Effector CD8-positive, alpha-beta T cell (primary cell): ENCODE measurements around the gene MYRIP.
"Not testable (repeated sequence)": the region's sequence is repeated elsewhere in the genome, so short reads cannot be mapped to it uniquely, and the experiment has no call there.

Experiments
- DNase-seq: peaks from one replicate; lab custom pipeline; 2025; lab: John Stamatoyannopoulos, UW

MYRIP gene

GRCh38 chr3:40237159-40237558 is 427.8 kb downstream of the MYRIP start:
- no peak for DNase-seq

- DNase-seq, result no peak
Observed at GRCh38 chr3:40237889-40238571, 428.6 kb downstream of the MYRIP start.

- no peak for DNase-seq
Observed at GRCh38 chr3:40240921-40241320, 431.5 kb downstream of the MYRIP start.

- no peak for DNase-seq
Observed at GRCh38 chr3:40242216-40242615, 432.8 kb downstream of the MYRIP start.

GRCh38 chr3:40242638-40243037 is 433.2 kb downstream of the MYRIP start:
- DNase-seq, result no peak

GRCh38 chr3:40243056-40243455 is 433.6 kb downstream of the MYRIP start:
- no peak for DNase-seq

- no peak for DNase-seq
Observed at GRCh38 chr3:40247714-40248454, 438.5 kb downstream of the MYRIP start.

GRCh38 chr3:40248591-40248990 is 439.2 kb downstream of the MYRIP start:
- DNase-seq, result no peak

GRCh38 chr3:40249168-40249567 is 439.8 kb downstream of the MYRIP start:
- no peak for DNase-seq

- DNase-seq, result no peak
Observed at GRCh38 chr3:40254491-40254890, 445.1 kb downstream of the MYRIP start.

- no peak for DNase-seq
Observed at GRCh38 chr3:40254891-40255290, 445.5 kb downstream of the MYRIP start.

GRCh38 chr3:40255532-40255931 is 446.1 kb downstream of the MYRIP start:
- DNase-seq, result no peak

GRCh38 chr3:40258064-40258463 is 448.7 kb downstream of the MYRIP start:
- DNase-seq, result no peak

GRCh38 chr3:40258555-40258954 is 449.1 kb downstream of the MYRIP start:
- no peak for DNase-seq

GRCh38 chr3:40262331-40262730 is 452.9 kb downstream of the MYRIP start:
- no peak for DNase-seq

GRCh38 chr3:40264451-40264850 is 455.0 kb downstream of the MYRIP start:
- no peak for DNase-seq

GRCh38 chr3:40265181-40265580 is 455.8 kb downstream of the MYRIP start:
- no peak for DNase-seq

GRCh38 chr3:40267937-40268724 is 458.7 kb downstream of the MYRIP start:
- no peak for DNase-seq

- DNase-seq, result no peak
Observed at GRCh38 chr3:40268802-40269524, 459.6 kb downstream of the MYRIP start.

GRCh38 chr3:40278791-40279190 is 469.4 kb downstream of the MYRIP start:
- no peak for DNase-seq

- no peak for DNase-seq
Observed at GRCh38 chr3:40281995-40282394, 472.6 kb downstream of the MYRIP start.

- DNase-seq, result not testable (repeated sequence)
Observed at GRCh38 chr3:40283057-40283456, 473.6 kb downstream of the MYRIP start.
